ENCODE measurements around the gene B4GALNT4. TPM values are rescaled to one million over a fixed set of nuclear protein-coding genes. Genes with fewer than 3 reads are reported as not detected.

Gene B4GALNT4
- total and polyA plus RNA-seq, 2 of the 13 experiments (the other 11 are each of a cell fraction or from before 2014, with no cell fraction given): 30.5 to 50.1 TPM

DNA sequence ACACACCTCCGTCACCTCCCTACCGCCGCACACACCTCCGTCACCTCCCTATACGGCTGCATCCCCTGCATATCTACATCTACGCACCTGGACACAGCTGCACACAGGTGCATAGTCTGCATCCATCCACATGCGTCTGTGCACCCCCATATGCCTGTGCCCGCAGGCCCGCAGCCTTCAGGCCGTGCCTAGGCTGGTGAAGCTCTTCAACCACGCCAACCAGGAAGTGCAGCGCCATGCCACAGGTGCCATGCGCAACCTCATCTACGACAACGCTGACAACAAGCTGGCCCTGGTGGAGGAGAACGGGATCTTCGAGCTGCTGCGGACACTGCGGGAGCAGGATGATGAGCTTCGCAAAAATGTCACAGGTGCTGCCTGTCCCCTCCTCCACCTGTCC, 29.5 kb downstream of the B4GALNT4 start:
- DNase-seq (ENCODE audit: low spot score): no peak
- FAIRE-seq: no peak
- over 99% methylated on average over 17 of the region's 20 CpGs for WGBS (ENCODE audit: low lambda C conversion rate)
- BruUV-seq (replicated peaks): no TSS peak
- ChIA-PET POLR2A (interaction anchor here (0.5 kb wide), 1 partner anchor 11 kb away, joined by 3 read pairs; no protein-coding TSS in a partner anchor), CTCF (ENCODE audit: low intra/inter-chr PET ratio, low total read pairs) (no interaction called here)
- Histone ChIP-seq H3K4me3 (replicated peaks in 1 of 3; ENCODE audit: insufficient read depth in 1 of 3, low read depth in 2 of 3, low read length in 3 of 3) (no peak overlapping the region), H3K4me1 (ENCODE audit: insufficient read depth, low read length) (peaks cover 35% of the 10 kb centered on the region), H3K4me2 (ENCODE audit: low read depth, low read length) (no peak overlapping the region), H3K27me3 (ENCODE audit: control insufficient read depth in 1 of 2, insufficient read depth in 2 of 2, low read length in 2 of 2) (no peaks in the 10 kb centered on the region), H3K9me3 (ENCODE audit: low read length) (no peaks in the 10 kb centered on the region), H3K36me3 (replicated peaks in 1 of 2; ENCODE audit: control insufficient read depth in 1 of 2, insufficient read depth in 2 of 2, low read length in 2 of 2) (peaks cover 2 to 19% of the 10 kb centered on the region in 2 experiments; a peak in 3 of 5 replicates), H3K9ac (ENCODE audit: insufficient read depth, low read depth, low read length) (no peak overlapping the region), H3K79me2 (ENCODE audit: insufficient read depth, low read length) (peaks cover 8% of the 10 kb centered on the region), H4K20me1 (ENCODE audit: insufficient read depth, low read length) (no peaks in the 10 kb centered on the region), H3K27ac (ENCODE audit: extremely low read length, insufficient read depth, low read length) (no peak overlapping the region), H2AFZ (ENCODE audit: low read length) (no peak overlapping the region)
- no peak for ATAC-seq
- intact Hi-C loops (cut with micrococcal nuclease; ENCODE audit: unreplicated experiment): no loop called here
- in situ Hi-C loops (cut with HindIII; ENCODE audit: extremely low pct_ligation_motif_present, low pct_unique_long_range_greater_than_20kb): no loop called here
- TF ChIP-seq FOXM1 (CRISPR knock-in tag; IDR thresholded peaks at IDR 0.05) (no peak), ZNF251 (CRISPR knock-in tag; IDR thresholded peaks at IDR 0.05) (no peak), YY1 (IDR thresholded peaks at IDR 0.05; ENCODE audit: insufficient read depth, insufficient replicate concordance, low read depth, low read length) (no peak), KDM6A (CRISPR knock-in tag; IDR thresholded peaks at IDR 0.05; ENCODE audit: low read depth) (no peak), ZNF737 (CRISPR knock-in tag; IDR thresholded peaks at IDR 0.05; ENCODE audit: borderline replicate concordance) (no peak), HNRNPLL (IDR thresholded peaks at IDR 0.05; ENCODE audit: low read depth, low read length, poor library complexity, severe bottlenecking) (no peak), TMF1 (CRISPR knock-in tag; IDR thresholded peaks at IDR 0.05; ENCODE audit: low read depth) (no peak), RFX5 (IDR thresholded peaks at IDR 0.05; ENCODE audit: low read depth, low read length) (no peak), RBM39 (IDR thresholded peaks at IDR 0.05; ENCODE audit: low read depth, low read length, poor library complexity, severe bottlenecking) (no peak), MATR3 (CRISPR knock-in tag; IDR thresholded peaks at IDR 0.05) (no peak), SETDB1 (CRISPR knock-in tag; IDR thresholded peaks at IDR 0.05; ENCODE audit: borderline replicate concordance) (no peak), MAFK (conservative IDR thresholded peaks at IDR 0.05 in 1 of 2, IDR thresholded peaks at IDR 0.05 in 1 of 2; ENCODE audit: low read length in 2 of 2) (no peak)
- TF ChIP-seq, protein P1, sequence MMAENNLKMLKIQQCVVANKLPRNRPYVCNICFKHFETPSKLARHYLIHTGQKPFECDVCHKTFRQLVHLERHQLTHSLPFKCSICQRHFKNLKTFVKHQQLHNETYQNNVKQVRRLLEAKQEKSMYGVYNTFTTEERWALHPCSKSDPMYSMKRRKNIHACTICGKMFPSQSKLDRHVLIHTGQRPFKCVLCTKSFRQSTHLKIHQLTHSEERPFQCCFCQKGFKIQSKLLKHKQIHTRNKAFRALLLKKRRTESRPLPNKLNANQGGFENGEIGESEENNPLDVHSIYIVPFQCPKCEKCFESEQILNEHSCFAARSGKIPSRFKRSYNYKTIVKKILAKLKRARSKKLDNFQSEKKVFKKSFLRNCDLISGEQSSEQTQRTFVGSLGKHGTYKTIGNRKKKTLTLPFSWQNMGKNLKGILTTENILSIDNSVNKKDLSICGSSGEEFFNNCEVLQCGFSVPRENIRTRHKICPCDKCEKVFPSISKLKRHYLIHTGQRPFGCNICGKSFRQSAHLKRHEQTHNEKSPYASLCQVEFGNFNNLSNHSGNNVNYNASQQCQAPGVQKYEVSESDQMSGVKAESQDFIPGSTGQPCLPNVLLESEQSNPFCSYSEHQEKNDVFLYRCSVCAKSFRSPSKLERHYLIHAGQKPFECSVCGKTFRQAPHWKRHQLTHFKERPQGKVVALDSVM (CRISPR knock-in tag; IDR thresholded peaks at IDR 0.05): no peak
- TF ChIP-seq, protein P2, sequence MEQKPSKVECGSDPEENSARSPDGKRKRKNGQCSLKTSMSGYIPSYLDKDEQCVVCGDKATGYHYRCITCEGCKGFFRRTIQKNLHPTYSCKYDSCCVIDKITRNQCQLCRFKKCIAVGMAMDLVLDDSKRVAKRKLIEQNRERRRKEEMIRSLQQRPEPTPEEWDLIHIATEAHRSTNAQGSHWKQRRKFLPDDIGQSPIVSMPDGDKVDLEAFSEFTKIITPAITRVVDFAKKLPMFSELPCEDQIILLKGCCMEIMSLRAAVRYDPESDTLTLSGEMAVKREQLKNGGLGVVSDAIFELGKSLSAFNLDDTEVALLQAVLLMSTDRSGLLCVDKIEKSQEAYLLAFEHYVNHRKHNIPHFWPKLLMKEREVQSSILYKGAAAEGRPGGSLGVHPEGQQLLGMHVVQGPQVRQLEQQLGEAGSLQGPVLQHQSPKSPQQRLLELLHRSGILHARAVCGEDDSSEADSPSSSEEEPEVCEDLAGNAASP (CRISPR knock-in tag; IDR thresholded peaks at IDR 0.05; ENCODE audit: borderline replicate concordance): no peak
- TF ChIP-seq, protein P3, sequence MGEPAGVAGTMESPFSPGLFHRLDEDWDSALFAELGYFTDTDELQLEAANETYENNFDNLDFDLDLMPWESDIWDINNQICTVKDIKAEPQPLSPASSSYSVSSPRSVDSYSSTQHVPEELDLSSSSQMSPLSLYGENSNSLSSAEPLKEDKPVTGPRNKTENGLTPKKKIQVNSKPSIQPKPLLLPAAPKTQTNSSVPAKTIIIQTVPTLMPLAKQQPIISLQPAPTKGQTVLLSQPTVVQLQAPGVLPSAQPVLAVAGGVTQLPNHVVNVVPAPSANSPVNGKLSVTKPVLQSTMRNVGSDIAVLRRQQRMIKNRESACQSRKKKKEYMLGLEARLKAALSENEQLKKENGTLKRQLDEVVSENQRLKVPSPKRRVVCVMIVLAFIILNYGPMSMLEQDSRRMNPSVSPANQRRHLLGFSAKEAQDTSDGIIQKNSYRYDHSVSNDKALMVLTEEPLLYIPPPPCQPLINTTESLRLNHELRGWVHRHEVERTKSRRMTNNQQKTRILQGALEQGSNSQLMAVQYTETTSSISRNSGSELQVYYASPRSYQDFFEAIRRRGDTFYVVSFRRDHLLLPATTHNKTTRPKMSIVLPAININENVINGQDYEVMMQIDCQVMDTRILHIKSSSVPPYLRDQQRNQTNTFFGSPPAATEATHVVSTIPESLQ (CRISPR knock-in tag; conservative IDR thresholded peaks at IDR 0.05): no peak
- TF ChIP-seq, protein P4, sequence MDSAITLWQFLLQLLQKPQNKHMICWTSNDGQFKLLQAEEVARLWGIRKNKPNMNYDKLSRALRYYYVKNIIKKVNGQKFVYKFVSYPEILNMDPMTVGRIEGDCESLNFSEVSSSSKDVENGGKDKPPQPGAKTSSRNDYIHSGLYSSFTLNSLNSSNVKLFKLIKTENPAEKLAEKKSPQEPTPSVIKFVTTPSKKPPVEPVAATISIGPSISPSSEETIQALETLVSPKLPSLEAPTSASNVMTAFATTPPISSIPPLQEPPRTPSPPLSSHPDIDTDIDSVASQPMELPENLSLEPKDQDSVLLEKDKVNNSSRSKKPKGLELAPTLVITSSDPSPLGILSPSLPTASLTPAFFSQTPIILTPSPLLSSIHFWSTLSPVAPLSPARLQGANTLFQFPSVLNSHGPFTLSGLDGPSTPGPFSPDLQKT (CRISPR knock-in tag; IDR thresholded peaks at IDR 0.05; ENCODE audit: borderline replicate concordance): no peak
- TF ChIP-seq, protein P5, sequence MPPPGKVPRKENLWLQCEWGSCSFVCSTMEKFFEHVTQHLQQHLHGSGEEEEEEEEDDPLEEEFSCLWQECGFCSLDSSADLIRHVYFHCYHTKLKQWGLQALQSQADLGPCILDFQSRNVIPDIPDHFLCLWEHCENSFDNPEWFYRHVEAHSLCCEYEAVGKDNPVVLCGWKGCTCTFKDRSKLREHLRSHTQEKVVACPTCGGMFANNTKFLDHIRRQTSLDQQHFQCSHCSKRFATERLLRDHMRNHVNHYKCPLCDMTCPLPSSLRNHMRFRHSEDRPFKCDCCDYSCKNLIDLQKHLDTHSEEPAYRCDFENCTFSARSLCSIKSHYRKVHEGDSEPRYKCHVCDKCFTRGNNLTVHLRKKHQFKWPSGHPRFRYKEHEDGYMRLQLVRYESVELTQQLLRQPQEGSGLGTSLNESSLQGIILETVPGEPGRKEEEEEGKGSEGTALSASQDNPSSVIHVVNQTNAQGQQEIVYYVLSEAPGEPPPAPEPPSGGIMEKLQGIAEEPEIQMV (CRISPR knock-in tag; IDR thresholded peaks at IDR 0.05; ENCODE audit: low read depth): no peak
